Neutrophil (primary cell): ENCODE results near the gene SCRT2.

Source experiments
- H3K27ac ChIP-seq: fragments of 200-600 bp; sonication (generic); 2 replicates; pipeline ENCODE4 v1.5.1; 2016; ENCODE audit warnings: mild to moderate bottlenecking, moderate library complexity
- H3K27me3 ChIP-seq: fragments of 200-600 bp; sonication (generic); 2 replicates; pipeline ENCODE4 v1.6.0; 2016; ENCODE audit warnings: mild to moderate bottlenecking
- H3K36me3 ChIP-seq: fragments of 200-600 bp; sonication (generic); 2 replicates; pipeline ENCODE4 v1.5.1; 2017
- H3K4me1 ChIP-seq, 2 experiments: fragments of 200-600 bp in 1 of 2; sonication (generic) in 1 of 2; 1 replicate in 1 of 2; 2 replicates in 1 of 2; pipeline versions ENCODE4 v1.5.1 to v1.6.1; 2013 to 2016; ENCODE audit warnings: low read depth in 1 of 2, low read length in 1 of 2, mild to moderate bottlenecking in 1 of 2, moderate library complexity in 1 of 2; ENCODE audit not compliant: control insufficient read depth in 1 of 2, insufficient read depth in 1 of 2
- H3K4me3 ChIP-seq, 2 experiments: fragments of 200-600 bp in 1 of 2; sonication (generic) in 1 of 2; 1 replicate in 1 of 2; 2 replicates in 1 of 2; pipeline ENCODE4 v1.5.1; 2013 to 2016; ENCODE audit warnings: low read depth in 1 of 2, low read length in 1 of 2, mild to moderate bottlenecking in 1 of 2, moderate library complexity in 1 of 2
- H3K9me3 ChIP-seq: fragments of 200-600 bp; sonication (generic); 2 replicates; pipeline ENCODE4 v1.5.1; 2016
- TF ChIP-seq, protein P1 (sequence below): fragments of 200-600 bp; sonication (generic); IDR thresholded peaks from 2 replicates; pipeline ENCODE4 v1.5.1; 2016; ENCODE audit warnings: antibody characterized with exemption

Gene SCRT2

DNA sequence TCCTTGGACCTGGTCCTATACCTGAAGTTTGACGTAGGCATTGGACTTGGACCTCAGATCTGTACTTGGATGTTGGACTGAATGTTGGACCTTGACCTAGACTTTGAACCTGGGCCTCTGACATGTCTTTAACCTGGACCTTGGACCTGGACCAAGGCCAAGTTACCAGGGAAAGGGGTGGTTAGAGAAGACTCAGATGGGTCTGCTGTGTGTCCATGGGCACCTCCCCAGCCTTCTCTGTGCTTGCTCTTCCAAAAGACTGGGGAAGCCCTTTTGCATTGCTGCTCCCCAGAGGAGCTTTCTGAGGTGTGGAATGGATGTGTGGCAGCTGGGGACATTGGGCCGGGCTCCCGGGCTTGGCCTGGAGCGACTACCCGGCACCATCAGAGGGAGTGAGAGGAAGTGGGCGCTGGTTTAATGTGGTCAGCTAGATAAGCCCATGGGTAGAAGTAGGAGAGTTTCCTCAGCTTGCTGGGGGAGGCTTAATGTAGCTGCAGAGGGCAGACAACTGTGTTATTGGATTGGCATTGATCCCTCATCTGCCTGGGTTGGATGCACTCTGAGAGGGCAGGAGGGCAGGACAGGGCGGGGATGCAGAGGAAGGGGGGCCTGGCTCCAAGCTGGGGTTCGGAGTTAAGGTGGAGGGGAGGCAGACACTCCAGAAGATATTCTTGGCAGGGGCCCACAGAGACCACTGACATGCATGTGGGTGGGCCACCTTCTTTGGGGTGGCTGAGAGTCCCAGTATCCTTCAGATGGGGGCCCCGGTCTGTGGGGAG lies 4.2 kb downstream of the SCRT2 start:
- Histone ChIP-seq H3K4me1 (peaks cover 4 to 16% of the 10 kb centered on the region in 2 experiments), H3K27me3 (peaks cover 98% of the 10 kb centered on the region), H3K36me3 (no peaks in the 10 kb centered on the region), H3K27ac (no peak overlapping the region), H3K4me3 (no peak overlapping the region), H3K9me3 (no peaks in the 10 kb centered on the region)
- TF ChIP-seq, protein P1, sequence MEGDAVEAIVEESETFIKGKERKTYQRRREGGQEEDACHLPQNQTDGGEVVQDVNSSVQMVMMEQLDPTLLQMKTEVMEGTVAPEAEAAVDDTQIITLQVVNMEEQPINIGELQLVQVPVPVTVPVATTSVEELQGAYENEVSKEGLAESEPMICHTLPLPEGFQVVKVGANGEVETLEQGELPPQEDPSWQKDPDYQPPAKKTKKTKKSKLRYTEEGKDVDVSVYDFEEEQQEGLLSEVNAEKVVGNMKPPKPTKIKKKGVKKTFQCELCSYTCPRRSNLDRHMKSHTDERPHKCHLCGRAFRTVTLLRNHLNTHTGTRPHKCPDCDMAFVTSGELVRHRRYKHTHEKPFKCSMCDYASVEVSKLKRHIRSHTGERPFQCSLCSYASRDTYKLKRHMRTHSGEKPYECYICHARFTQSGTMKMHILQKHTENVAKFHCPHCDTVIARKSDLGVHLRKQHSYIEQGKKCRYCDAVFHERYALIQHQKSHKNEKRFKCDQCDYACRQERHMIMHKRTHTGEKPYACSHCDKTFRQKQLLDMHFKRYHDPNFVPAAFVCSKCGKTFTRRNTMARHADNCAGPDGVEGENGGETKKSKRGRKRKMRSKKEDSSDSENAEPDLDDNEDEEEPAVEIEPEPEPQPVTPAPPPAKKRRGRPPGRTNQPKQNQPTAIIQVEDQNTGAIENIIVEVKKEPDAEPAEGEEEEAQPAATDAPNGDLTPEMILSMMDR = no peak

DNA sequence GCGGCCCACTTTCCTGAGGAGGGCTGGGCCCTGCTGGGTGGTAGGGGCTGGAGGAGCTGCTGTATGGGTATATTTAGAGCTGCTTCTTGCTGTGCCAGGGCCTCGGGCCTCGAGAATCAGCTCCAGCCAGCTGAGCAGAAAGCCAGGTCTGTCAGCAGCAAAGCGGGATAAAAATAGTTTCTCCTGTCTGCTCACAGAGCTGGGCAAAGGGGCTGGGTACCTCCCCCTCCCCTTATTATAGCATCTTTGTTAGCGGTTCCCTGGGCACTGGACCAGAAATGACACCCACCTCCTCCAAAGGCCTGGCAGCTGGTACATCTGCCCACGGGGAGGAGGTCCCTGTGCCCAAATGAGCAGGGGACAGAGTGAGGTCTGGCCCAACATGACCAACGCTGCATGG lies 6.0 kb downstream of the SCRT2 start:
- Histone ChIP-seq H3K27ac (no peak overlapping the region), H3K9me3 (no peaks in the 10 kb centered on the region), H3K36me3 (no peaks in the 10 kb centered on the region), H3K4me1 (peaks cover 4 to 5% of the 10 kb centered on the region in 2 experiments), H3K27me3 (peaks cover 98% of the 10 kb centered on the region), H3K4me3 (no peak overlapping the region)
- TF ChIP-seq, protein P1 = no peak

DNA sequence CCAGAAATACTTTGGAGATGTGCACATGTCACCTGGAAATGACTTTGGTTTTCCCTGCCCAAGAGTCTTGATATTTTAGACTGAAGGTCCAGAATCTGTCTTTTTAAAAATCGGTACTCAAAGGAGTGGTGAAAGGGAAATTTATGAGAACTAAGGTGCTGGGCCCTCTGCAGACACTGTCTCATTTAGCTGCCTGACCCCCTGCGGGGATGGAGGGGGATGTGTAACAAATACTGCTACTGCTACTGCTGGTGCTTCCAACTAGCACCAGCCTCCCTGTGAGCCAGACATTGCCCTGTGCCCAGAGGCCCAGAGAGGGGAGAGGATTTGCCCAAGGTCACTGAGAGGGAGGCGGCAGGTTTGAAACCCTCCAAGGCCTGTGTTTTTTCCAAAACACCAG lies 7.0 kb downstream of the SCRT2 start:
- Histone ChIP-seq H3K27me3 (peaks cover 98% of the 10 kb centered on the region), H3K36me3 (no peaks in the 10 kb centered on the region), H3K9me3 (no peaks in the 10 kb centered on the region), H3K27ac (no peak overlapping the region), H3K4me1 (peaks cover 4 to 10% of the 10 kb centered on the region in 2 experiments), H3K4me3 (no peak overlapping the region)
- TF ChIP-seq, protein P1 = no peak

- Histone ChIP-seq H3K27ac (no peak overlapping the region), H3K4me1 (peaks cover 6 to 16% of the 10 kb centered on the region in 2 experiments), H3K4me3 (no peak overlapping the region), H3K9me3 (no peaks in the 10 kb centered on the region), H3K36me3 (no peaks in the 10 kb centered on the region), H3K27me3 (peaks cover 98% of the 10 kb centered on the region)
- TF ChIP-seq, protein P1 = no peak
Observed at GRCh38 chr20:668050-668449, 7.6 kb downstream of the SCRT2 start.

- Histone ChIP-seq H3K4me1 (peaks cover 10 to 22% of the 10 kb centered on the region in 2 experiments), H3K9me3 (no peaks in the 10 kb centered on the region), H3K27me3 (peaks cover 98% of the 10 kb centered on the region), H3K4me3 (no peak overlapping the region), H3K27ac (peak overlapping the region; percentile 13), H3K36me3 (no peaks in the 10 kb centered on the region)
- TF ChIP-seq, protein P1 = peak; percentile 86
Observed at GRCh38 chr20:667351-668034, 8.1 kb downstream of the SCRT2 start.
